ENCODE results near the gene STS. TPM values are rescaled to one million over a fixed set of nuclear protein-coding genes. Genes with fewer than 3 reads are reported as not detected.

Gene STS, protein sequence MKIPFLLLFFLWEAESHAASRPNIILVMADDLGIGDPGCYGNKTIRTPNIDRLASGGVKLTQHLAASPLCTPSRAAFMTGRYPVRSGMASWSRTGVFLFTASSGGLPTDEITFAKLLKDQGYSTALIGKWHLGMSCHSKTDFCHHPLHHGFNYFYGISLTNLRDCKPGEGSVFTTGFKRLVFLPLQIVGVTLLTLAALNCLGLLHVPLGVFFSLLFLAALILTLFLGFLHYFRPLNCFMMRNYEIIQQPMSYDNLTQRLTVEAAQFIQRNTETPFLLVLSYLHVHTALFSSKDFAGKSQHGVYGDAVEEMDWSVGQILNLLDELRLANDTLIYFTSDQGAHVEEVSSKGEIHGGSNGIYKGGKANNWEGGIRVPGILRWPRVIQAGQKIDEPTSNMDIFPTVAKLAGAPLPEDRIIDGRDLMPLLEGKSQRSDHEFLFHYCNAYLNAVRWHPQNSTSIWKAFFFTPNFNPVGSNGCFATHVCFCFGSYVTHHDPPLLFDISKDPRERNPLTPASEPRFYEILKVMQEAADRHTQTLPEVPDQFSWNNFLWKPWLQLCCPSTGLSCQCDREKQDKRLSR
- 4.7 TPM for total RNA-seq
- long read RNA-seq, partial matches to known transcripts, result 1 of 3 reads
- long read RNA-seq, other reads (novel, unspliced or antisense), result 2 of 3 reads

DNA sequence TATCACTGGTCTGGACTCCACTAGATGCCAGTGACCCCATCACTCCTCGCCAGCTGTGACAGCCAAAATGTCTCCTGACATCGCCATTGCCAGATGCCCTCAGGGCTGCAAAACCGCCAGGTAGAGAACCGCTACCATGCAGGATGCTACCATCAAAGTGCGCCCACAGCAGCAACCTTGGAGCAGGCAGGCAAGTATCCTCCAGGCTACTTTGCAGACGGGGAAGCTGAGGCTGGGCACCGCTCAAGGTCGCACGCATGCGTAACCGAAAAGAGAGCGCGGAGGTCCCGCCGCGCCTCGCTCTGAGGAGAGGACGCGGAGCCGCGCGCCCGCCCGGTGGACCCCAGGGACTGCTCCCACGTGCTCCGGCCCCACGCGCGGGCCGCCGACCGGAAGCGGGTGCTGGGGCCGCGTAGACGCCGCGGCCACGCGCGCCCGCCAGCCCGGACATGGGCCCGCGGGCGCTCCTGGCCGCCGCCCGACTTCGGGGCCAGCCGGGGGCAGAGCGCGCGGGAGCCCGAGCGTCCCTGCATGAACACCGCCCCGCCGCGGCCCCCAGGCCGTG is at the start of gene STS:
STS (plus strand) TSS at position 300 of the 565 bp plus-strand sequence. CDS start 105,488 bp downstream, outside the sequence.
- intact Hi-C loops (cut with micrococcal nuclease), result no loop called here
- DNase-seq (peak; percentile 72), ATAC-seq (peak; percentile 73)

GRCh38 chrX:7100022-7100421 is 47.5 kb upstream of the STS start:
- DNase-seq (no peak), ATAC-seq (no peak)
- intact Hi-C loops (cut with micrococcal nuclease), result no loop called here

DNA sequence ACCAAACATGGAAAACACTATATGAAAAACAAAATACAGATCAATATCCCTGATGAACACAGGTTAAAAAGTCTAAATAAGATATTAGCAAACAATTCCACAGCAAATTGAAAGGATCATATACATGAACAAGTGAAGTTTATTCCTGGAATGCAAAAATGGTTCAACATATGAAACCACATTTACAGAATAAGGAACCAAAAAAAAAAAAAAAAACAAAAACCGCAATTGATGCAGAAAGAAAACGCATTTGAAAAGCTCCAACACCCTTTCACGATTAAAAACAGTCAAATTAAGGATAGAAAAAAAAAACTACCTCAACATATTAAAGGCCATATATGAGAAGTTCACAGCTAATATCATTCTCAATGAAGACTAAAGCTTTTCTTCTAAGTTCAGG is 45.4 kb upstream of the STS start:
- intact Hi-C loops (cut with micrococcal nuclease), result no loop called here
- DNase-seq (no peak), ATAC-seq (no peak)

DNA sequence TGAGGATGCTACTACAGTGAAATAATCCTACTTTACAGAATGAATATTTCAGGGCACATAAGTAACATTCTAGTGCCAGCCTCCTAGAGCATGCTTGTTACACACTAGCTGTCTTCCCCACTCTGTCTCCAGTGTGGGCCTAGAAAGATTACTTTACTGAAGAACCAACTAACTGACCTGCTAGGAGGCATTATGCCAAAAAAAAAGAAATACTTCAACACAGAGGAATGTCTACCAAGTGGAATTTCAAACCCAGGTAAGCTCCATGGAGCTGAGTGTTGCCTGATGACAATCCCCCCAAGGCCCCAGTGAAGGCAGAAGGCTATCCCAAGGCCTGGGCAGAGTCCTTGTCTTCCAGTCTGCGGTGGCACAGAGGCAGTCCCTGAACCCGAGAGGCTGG is 40.9 kb upstream of the STS start:
- ATAC-seq (no peak), DNase-seq (no peak)
- intact Hi-C loops (cut with micrococcal nuclease), result no loop called here

- intact Hi-C loops (cut with micrococcal nuclease), result no loop called here
- DNase-seq (no peak), ATAC-seq (no peak)
Measured at GRCh38 chrX:7108030-7108429, 39.5 kb upstream of the STS start.

DNA sequence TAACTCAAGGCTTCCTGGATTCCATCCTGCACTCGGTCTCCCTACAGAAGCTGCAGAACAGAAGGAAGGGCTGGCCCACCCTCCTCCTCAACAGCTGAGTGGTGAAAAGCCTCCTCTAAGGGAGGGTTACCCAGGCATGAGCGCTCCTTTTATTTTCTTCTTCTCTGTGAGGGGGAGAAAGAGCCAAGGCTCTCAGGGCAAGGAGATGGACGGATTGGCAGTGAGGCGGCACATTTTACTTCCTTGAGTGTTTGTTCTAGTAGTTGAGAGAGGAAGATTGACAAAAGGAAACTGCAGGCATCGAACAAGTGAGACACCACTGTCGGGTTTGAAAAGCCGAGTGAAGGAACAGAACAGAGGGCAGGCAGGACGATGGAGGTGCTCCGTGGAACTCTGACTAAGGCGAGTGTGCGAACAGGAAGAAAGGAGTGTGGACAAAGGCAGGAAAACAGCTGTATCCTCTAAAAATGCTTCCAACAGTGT is 38.4 kb upstream of the STS start:
- intact Hi-C loops (cut with micrococcal nuclease), result no loop called here
- DNase-seq, result no peak
- ATAC-seq, result peak; percentile 26

DNA sequence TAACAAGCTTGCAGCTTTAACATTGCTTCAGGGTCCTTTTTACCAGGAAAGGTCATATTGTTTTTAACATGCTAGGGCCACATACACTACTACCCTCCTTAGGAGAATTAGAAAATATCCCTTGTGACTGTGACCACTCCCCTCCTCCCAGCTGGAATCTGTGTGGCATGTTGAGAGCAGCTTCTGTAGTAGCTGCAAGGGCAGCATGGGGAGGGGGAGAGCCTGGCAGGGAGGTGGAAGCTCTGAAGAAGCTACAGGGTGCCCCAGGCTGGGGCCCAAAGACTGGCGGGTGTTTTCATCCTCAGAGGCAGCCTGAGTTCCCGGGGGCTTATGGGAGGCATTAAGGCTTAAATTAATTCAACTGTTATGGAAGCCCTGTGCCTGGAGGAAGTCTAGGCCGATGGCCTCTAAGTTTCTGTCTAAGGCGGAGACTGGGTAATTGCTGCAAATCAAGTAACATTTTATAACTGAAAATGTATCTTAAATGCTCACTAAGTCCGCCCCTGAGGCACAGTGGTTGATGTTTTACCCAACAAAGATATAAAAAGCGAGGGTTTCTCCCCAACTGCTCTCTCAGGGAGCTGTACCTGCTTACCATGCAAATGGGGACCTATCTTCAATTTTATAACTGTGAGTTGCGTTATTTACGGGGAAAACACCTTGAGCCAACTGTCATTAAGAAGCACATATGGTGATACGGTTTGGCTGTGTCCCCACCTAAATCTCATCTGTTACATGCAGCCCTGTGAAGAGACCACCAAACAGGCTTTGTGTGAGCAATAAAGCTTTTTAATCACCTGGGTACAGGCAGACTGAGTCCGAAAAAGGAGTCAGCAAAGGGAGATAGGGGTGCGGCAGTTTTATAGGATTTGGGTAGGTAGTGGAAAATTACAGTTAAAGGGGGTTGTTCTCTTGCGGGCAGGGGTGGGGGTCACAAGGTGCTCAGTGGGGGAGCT is 37.4 kb upstream of the STS start:
- intact Hi-C loops (cut with micrococcal nuclease), result no loop called here
- DNase-seq (no peak), ATAC-seq (no peak)

DNA sequence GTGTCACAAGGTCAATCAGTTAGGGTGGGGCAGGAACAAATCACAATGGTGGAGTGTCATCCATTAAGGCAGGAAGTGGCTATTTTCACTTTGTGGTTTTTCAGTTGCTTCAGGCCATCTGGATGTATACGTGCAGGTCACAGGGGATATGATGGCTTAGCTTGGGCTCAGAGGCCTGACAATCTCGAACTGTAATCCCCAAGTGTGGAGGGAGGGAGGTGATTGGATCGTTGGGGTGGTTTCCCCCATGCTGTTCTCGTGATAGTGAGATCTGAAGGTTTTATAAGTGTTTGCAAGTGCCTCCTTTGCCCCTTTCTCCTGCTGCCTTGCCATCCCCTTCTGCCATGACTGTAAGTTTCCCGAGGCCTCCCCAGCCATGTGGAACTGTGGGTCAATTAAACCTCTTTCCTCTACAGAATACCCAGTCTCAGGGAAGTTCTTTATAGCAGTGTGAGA is 36.7 kb upstream of the STS start:
- ATAC-seq, result no peak
- DNase-seq, result no peak
- intact Hi-C loops (cut with micrococcal nuclease), result no loop called here

DNA sequence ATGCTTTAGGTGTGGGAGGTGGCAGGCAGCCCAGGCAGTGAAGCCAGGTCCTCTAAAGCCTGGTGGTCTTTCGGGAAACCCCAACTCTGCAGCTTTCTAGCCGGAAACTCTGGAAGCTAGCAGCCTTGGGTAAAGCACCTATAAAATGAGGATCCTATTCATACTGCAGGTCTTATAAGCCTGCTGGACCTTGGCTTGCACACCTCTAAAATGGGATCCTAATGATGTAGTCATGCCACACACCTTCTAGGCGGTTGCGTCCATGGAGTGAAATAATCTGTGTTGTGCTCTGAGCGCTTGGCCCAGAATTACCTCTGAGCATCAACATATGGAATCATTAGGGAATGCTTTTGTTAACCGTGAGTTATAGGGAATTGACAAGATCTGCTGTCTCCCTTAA is 36.0 kb upstream of the STS start:
- intact Hi-C loops (cut with micrococcal nuclease), result no loop called here
- DNase-seq, result no peak
- no peak for ATAC-seq

- intact Hi-C loops (cut with micrococcal nuclease), result no loop called here
- DNase-seq (no peak), ATAC-seq (no peak)
Measured at GRCh38 chrX:7112071-7112470, 35.4 kb upstream of the STS start.

- intact Hi-C loops (cut with micrococcal nuclease), result no loop called here
- ATAC-seq, result peak; percentile 94
- DNase-seq, result peak; percentile 52
Measured at GRCh38 chrX:7115557-7115956, 32.0 kb upstream of the STS start.

- ATAC-seq (no peak), DNase-seq (no peak)
- intact Hi-C loops (cut with micrococcal nuclease), result no loop called here
Measured at GRCh38 chrX:7116081-7116480, 31.4 kb upstream of the STS start.

DNA sequence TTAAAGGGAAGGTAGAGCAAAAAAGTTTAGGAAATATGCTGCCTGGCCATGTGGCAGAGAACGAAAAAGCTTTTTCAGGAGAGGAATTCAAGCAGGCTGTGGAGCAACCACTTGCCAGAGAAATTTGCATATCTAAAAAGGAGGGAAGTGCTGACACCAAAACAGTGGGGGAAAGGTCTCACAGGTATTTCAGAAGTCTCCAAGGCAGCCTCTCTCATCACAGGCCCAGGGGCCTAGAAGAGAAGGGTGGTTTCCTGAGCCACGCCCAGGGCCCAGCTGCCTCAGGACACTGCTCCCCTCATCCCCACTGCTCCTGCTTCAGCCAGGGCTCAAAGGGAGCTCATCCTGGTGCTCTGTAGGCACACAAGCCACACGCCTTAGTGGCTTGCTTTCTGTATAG is 29.9 kb upstream of the STS start:
- no peak for ATAC-seq
- DNase-seq, result no peak
- intact Hi-C loops (cut with micrococcal nuclease), result no loop called here

GRCh38 chrX:7119950-7120877 is 27.3 kb upstream of the STS start:
- DNase-seq, result no peak
- intact Hi-C loops (cut with micrococcal nuclease), result no loop called here
- ATAC-seq, result no peak

- no peak for DNase-seq
- intact Hi-C loops (cut with micrococcal nuclease), result no loop called here
- ATAC-seq, result no peak
Measured at GRCh38 chrX:7120878-7121219, 26.7 kb upstream of the STS start.

DNA sequence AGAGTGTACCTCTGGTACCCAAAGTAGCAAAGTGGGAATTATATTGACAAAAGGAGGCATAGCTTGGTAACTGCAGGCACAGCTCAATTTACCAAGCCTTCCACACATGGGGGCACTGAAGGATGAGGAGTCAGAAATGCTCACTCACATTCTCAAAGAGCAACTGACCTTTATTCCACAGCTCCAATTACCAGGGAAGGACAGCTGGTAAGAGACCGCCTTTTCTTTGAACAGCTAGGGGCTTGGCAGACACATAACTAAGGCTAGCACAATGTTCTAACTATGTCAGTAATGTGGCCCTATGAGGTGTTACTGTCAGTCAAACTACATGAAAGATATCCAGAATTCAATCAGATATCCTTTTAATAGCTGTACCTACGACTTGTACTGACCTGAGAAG is 20.5 kb upstream of the STS start:
- DNase-seq (no peak), ATAC-seq (peak; percentile 25)
- intact Hi-C loops (cut with micrococcal nuclease), result no loop called here

DNA sequence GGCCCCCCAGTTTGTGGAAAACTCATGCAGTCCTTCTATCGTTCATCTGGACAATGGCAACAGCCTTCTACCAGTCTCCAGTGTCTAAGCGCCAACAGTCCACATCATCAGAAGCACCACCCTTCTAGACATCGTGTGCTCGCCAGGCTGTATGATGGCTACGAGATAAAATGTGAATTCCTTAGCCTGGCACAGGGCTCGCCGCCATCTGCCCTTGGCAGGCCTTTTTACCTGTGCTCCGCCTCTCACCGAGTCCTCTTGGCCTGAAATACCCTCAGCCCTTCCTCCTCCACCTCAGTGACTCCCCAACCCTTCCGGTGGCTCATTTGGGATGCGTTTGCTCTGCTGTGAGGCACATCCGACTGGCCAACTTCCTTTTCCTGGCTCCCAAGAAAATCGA is 15.9 kb upstream of the STS start:
- intact Hi-C loops (cut with micrococcal nuclease), result no loop called here
- ATAC-seq, result no peak
- DNase-seq, result no peak

- intact Hi-C loops (cut with micrococcal nuclease), result no loop called here
- peak; percentile 50 for ATAC-seq
- peak; percentile 32 for DNase-seq
Measured at GRCh38 chrX:7132335-7133049, 15.0 kb upstream of the STS start.

Data from left ventricle myocardium superior (tissue), 1 donor.